GM19397 (cell line): Measurements from ENCODE around the gene HOMER3.

Experiments
- ATAC-seq: cut with Tn5 transposase; IDR thresholded peaks from one replicate; pipeline ENCODE4 v1.9.1; 2021; ENCODE audit warnings: mild to moderate bottlenecking, moderate library complexity; ENCODE audit not compliant: unreplicated experiment

HOMER3 gene

DNA sequence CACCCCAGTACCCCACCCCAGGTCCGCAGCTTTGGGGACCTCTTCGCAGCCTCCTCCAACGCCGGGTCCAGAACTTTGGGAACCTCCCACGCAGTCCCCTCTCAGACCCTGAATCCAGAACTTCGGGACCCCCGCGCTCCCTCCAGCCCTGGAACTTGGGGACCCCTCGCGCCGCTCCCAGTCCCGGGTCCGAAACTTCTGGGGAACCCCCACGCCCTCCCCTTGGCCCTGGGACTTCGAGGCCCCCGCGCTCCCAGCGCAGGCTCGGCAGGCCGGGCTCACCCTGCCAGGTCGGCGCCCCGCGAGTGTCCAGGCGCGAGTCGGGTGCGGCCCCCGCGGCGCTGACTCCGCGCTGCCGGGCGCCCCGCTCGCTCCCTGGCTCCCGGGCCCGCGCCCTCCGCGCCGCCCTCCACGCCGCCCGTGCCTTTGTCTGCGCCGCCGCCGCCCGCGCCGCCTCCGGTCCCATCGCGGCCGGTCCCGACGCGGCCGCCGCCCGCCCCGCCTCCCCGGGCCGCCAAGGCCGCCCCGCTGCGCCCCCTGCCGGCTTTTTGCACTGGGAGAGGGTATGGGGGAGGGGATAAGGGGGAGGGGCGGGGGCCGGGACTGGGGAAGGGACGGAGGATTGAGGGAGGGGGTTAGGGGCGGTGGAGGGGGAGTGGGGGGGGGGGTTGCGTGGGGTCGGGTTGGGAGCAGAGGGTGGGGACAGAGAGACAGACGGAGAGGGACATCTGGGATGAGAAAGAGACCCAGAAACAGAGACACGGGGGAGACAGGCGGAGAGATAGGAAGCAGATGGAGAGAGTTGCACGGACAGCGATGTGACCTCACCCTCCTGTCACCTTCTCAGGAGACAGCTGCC is at the start of gene HOMER3:
TSS of gene HOMER3 (minus strand) at position 449 of the 859 bp plus-strand sequence. CDS start 2,235 bp downstream, outside the sequence.
- no peak for ATAC-seq

DNA sequence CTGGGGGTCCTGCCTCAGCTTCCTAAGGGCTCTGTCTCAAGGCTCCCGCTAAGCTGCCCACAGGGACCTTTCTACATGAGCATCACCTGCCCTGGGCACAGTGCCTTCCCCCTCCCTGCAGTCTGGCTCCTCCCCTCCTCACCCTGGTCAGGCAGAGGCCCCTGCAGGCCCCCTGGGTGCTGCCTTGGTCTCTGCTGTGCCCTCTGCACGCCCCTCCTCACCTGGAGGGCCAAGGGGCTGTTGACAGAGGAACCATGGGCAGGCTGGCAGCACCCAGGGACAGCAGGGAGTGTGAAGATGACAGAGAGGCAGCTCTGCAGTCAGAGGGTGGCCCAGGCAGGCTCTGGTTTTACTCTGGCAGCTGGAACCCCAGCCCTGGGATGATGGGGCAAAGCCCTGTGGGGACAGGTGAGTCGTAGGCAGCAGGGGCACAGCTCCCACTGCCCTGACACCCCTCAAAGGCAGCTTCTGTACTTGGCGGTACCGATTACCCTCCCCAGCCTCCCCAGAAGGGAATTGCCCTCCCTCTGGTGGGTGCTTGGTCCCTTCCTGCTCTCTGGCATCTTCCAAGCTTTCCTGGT is 49.2 kb upstream of the HOMER3 start:
- ATAC-seq: no peak

DNA sequence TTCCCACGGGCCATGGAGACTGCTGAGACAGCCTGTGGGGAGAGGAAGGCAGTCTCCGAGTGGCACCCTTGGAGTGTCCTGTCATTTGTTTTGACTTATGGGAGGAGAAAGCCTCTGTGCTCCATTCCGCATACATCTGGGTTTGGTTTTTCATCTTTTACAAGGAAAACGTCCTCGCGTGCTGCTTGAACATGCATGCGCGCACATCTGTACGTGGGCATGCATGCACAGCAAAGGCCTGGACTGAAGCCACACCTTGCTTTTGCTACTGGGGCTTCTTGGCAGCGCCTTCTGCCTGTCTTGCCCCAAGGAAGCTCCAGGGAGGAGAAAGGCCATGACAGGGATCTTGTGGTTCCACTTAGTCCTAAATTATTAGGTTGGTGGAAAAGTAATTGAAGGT is 48.3 kb upstream of the HOMER3 start:
- ATAC-seq: no peak

DNA sequence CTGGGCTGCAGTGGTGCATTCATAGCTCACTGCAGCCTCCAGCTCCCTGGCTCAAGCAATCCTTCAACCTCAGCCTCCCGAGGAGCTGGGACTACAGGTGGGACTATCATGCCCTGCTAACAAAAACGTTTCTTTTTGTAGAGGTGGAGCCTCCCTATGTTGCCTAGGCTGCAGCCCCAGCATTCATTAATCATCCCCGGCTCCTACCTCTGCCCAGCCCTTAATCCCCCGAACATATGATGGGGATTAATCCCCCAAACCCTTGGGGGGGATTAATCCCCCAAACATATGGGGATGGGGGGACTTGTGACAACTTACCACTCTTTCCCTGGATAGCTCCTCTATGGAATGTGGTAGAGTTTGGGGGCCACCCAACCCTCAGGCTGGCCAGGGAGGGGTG is 46.4 kb upstream of the HOMER3 start:
- no peak for ATAC-seq

DNA sequence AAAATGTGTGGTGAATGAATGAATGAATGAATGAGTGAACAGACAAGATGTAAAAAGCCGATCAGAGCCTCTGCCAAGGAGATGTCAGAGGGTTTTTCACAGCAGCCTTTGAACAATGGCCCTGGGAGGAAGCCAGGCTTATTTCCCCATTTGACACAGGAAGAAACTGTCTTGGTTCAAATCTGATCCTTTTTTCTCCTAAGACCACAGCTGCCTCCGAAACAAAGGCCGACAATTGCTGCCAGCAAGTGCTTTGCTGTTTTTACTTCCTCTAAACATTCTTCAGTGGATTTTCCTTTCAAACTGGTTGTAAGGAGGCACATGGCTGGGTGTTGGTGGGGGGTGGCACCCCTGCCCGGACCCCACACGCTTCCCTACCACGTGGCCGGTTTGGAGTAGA is 44.2 kb upstream of the HOMER3 start:
- ATAC-seq: no peak

DNA sequence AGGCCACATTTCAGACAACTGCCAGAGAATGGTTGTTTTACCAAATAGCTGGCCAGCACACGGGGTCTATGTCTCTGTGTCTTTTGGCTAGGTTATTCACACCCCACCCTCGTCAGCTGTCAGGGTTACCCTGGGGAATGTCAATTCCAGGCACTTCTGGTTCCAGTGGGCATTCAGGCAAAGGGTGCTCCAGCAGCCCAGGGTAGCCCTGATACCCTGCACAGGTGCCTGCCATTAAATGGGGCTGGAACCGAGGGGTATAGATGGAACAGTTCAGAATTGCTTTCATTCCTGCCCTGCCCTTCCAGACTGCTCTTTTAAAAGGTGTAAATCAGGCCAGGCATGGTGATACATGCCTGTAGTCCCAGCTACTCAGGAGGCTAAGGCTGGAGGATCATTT is 43.2 kb upstream of the HOMER3 start:
- no peak for ATAC-seq

DNA sequence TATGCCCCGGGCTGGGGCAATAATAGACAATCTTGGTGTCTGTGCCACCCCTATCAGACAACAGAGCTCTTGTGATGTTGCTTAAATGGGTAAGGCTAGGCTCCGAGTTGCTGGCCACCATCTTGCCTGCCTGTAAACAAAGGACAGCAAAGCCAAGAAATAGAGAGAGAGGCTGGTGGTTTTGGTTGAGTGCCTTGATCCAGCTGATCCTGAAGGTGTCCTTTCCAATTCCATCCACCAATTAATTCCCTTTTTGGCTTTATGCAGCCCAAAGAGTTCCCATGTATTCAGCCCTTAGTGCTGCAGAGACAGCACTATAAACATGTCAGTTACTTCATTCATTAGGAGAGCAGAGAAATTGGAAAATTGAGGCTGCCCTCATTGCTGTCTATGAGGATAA is 41.7 kb upstream of the HOMER3 start:
- ATAC-seq: no peak

DNA sequence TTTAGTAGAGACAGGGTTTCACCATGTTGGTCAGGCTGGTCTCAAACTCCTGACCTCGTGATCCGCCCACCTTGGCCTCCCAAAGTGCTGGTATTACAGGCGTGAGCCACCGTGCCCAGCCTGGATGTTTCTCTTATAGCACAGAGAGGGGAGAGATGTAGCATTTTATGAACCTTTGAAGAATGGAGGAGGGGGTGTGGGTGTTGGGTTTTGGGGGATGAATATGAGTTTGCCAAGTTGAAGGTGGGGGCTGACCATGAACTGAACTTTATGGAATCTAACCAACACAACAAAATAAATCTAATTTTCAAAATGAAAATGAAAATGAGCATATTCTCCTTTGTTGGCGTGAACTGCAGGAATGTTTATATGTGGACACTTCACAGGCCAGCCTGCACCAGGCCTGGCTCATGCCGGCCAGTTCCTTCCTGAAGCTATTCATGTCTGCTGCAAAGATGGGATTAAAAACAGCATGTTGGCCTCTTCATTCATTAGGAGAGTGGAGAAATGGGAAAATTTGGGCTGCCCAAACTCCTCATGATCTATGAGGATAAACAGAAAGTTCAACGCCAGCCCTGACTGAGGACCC is 39.5 kb upstream of the HOMER3 start:
- no peak for ATAC-seq

DNA sequence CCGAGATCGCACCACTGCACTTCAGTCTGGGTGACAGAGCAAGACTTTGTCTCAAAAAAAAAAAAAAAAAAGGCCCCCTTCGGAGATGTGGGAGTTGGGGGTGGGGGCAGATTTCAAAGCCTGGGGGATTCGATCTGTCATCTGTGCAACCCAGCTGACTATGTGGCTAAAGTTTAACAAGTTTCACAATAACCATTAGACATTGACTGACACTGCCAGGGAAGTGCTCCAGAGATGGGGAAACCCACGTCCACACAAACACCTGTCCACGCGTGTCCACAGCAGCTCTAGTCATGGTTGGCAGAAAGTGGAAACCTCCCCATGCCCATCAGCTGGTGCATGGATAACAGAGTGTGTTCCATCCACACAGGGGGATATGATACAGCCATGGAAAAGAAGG is 37.6 kb upstream of the HOMER3 start:
- no peak for ATAC-seq

DNA sequence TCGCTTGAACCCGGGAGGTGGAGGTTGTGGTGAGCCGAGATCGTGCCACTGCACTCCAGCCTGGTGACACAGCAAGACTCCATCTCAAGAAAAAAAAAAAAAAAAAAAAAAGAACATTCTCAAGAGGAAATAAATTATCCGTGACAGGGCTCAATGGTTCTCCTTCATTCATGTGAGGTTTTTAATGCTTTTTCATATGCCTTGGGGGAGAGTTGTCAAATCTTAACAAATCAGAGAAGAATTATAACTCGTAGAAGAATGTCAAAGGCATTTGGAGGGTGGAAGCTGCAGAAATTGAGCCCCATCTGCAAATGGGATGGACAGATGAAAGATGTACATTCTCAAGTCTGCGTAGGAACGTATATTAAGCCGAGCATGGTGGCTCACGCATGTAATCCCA is 34.9 kb upstream of the HOMER3 start:
- ATAC-seq: no peak

DNA sequence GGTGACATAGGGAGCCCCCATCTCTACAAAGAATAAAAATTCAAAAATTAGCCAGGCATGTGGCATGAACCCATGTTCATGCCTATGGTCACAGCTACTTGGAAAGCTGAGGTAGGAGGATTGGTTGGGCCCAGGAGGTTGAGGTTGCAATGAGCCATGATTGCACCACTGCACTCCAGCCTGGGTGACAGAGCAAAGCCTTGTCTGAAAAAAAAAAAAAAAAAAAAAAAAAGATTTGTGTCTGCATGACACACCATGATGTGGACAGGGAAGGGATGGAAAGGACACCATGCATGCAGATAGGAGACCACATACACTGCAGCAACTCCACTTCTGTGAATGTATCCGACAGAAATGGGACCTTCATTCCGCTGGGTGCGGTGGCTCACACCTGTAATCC is 34.0 kb upstream of the HOMER3 start:
- ATAC-seq: no peak

DNA sequence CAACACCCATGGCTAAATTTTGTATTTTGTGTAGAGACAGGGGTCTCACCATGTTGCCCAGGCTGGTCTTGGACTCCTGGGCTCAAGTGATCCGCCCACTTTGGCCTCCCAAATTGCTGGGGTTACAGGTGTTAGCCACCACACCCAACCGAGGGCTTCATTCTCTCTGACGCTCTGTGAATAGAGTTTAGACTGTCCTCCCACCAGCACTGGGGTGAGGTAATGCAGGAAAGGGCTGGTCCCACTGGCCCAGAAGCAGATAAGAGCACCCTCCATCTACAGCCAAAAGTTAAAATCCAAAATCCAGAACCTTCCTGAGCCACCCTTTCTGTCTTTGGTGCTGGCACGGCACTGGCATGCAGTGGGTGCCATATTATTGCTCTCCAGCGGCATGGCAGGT is 31.8 kb upstream of the HOMER3 start:
- no peak for ATAC-seq

DNA sequence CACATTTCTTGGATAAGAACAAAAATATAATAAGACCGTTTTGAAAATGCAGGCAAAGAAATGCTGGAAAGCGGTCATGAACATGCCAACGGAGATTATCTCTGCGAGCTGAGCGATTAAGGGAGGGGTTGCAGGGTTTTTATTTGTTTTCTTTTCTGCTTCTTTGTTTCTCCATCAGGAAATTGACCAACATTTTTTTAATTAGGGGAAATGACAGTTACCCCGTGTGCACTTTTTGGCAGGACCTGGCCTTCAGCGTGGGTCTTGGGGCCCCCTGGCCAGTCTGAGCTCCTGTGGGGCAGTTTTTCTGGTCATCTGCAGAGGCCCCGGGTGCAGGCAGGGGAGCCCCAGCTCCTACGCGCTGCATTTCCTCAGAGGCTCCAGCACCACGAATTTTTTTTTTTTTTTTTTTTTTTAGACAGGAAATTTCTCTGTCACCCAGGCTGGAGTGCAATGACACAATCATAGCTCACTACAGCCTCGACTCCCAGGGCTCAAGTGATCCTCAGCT is 31.3 kb upstream of the HOMER3 start:
- ATAC-seq: no peak

DNA sequence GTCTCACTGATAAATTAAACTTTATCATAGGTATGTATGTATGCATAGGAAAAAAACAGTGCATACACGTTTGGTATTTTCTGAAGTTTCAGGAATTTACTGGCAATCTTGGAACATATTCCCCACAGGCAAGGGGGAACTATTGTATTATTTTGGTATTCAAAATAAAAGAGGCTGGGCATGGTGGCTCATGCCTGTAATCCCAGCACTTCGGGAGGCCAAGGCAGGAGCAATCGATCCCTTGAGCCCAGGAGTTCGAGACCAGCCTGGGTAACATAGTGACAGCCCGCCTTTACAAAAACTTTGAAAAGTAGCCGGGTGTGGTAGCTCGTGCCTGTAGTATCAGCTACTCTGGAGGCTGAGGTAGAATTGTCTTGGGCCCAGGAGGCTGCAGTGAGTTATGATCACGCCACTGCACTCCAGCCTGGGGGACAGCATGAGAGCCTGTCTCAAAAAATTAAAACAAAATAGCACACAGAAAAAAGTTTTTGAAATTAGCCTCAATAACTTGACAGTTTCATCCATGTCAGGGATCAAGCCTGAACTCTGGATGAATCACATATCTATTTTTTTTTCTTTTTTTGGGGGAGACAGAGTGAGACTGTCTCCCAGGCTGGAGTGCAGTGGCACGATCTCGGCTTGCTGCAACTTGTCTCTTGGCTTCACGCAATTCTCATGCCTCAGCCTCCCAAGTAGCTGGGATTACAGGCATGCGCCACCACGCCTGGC is 29.1 kb upstream of the HOMER3 start:
- ATAC-seq: no peak

DNA sequence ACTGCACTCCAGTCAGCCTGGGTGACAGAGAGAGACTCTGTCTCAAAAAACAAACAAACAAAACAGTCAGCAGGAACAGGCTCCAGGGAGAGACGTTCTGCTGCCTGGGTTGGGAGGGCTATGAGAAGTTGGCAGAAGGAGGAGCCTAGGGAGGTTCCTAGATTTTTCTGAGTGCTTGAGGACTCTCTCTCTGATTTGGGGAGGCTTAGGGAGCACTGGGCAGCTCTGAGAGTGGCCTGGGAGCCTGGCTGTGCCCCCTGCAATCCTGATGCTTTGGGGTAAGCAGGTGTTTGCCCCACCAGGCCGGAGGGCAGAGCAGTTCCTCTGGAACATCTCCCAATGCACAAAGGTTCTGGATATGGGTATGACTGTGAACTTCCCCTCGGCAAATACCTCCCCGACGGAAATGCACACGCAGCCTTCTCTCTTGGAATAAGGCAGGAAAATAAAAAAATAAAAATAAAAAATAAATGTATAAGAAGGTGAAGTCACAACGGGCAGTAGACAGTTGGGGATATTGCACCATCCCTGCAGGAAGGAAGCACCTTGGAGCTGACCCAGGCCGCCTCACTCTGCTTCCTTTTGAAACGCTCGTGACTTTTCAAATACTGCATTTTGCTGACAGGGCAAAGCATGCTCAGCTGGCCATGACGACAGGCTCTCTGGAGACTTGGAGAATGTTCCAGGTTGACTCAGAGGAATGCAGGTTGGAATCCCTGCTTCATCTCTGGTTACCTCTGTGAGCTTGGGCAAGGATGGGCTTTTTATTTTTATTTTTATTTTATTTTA is 26.5 kb upstream of the HOMER3 start:
- no peak for ATAC-seq

DNA sequence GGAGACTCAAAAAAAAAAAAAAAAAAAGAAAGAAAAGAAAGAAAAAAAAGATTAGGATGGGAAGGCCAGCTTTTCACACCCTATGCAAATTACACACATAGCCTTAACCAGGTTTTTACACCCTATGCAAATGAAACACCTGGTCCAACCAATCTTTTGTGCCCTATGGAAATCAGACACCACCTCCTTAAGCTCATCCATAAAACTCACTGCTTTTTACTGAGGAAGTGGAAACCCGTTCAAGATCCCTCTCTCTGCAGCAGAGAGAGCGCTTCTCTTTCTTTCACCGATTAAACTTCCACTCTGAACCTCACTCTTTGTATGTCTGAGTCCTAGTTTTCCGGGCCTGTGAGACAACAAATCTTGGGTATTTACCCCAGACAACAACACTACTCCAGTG is 25.3 kb upstream of the HOMER3 start:
- ATAC-seq: no peak

DNA sequence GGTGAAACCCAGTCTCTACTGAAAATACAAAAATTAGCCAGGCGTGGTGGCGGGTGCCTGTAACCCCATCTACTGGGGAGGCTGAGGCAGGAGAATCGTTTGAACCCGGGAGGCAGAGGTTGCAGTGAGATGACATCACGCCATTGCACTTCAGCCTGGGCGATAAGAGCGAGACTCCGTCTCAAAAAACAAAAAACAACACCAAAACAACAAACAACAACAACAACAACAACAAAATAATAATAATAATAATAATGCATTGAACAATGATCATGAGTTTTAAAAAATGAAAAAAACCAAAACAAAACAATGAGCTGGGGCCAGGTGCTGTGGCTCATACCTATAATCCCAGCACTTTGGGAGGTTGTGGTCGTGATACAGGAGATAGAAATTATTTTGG is 23.1 kb upstream of the HOMER3 start:
- ATAC-seq: no peak

DNA sequence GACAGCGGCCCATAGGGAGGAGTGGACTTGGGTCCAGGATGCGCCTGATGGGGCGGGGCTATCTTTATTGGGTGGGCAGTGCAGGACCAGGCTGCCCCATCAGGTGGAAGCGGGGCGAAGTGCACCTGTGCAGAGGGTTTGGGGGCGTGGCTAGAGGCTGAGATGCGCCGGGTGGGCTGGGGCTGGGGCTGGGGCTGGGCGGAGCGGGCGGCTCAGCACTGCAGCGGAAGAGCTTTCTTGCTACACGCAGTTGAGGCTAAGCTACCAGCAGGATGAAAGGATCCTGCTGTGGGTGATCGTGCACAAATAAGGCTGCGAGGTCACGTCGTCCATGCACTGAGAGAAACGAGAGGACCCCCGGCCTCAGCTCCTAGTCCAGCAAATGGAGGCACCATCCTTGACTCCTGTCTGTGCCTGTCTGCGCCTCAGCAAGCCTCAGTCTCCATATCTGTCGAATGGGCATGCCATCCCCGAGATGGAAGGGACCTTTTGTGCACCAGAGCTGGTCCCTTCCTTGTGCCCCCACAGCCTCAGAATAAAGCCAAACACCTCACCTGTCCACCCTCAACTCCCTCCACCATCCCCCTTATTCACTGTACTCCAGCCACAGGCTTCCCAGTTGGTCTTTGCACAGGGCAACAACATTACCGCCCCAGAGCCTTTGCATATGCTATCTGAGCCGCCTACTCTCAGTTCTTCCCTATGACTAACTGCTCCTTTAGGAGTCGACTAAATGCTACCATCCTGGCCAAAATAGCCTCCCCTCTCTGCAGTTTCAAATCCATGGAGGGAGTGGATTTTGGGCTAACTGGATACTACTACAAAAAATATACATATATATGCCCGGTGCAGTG is 21.0 kb upstream of the HOMER3 start:
- ATAC-seq: no peak

DNA sequence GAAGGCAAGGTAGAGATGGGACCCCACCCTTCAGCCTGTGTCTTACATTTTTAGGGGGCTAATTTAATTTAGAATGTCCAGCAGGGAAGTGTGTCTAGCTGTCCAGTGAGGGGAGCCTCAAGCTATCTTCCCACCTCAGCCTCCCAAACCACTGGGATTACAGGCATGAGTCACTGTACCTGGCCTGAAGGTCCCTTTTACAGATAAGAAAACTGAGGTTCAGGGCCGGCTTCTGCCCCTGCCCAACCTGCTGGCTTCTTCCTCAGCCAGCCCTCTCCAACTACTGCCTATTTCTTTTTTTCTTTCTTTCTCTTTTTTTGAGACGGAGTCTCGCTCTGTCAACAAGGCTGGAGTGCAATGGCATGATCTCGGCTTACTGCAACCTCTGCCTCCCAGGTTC is 19.4 kb upstream of the HOMER3 start:
- no peak for ATAC-seq

DNA sequence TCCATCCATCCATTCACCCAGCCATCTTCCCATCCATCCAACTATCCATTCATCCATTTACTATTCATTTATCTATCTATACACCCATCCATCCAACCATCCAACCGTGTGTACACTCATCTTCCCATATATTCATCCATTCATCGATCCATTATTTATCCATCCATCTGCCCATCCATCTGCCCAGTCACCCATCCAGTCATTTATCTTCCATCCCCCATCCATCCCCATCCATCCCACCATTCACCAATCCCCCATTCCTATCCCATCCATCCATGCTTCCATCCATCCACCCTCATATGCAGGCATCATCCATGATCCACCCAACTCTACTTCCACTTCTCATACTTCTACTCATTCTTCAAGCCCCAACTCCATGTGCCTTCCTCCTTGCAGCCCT is 14.0 kb upstream of the HOMER3 start:
- ATAC-seq: no peak
